K562 (cell line): ENCODE results near the gene MCCD1. TPM values are rescaled to one million over a fixed set of nuclear protein-coding genes. Genes with fewer than 3 reads are reported as not detected.

Experiments
- ATAC-seq: fragments of 200-7000 bp; cut with Tn5 transposase; 3 replicates; pipeline ENCODE4 v1.9.1; 2020; ENCODE audit warnings: moderate library complexity
- BruUV-seq: library from RNA; stranded (reverse); fragments of 400-500 nt; replicated peaks from 2 replicates; lab custom pipeline; 2021; lab: Mats Ljungman, UMichigan
- CTCF ChIA-PET: fragments of 300-600 bp; formaldehyde crosslinking; extraction: SDS; loops from one replicate; lab custom pipeline; 2021; ENCODE audit warnings: low intra/inter-chr PET ratio; lab: Yijun Ruan, JAX
- POLR2A ChIA-PET: fragments of 300-600, 350-650 bp; sonication (Branson Sonifier 250); formaldehyde crosslinking; extraction: SDS; loops from one replicate; lab custom pipeline; 2021; ENCODE audit warnings: antibody characterized with exemption, inconsistent platforms; lab: Yijun Ruan, JAX
- DNase-seq, 4 experiments: peaks; one replicate each; pipeline versions ENCODE4 v3.0.0 to v3.0.0-alpha.2; 2011 to 2018; ENCODE audit warnings: low spot score in 3 of 4, mixed read lengths in 3 of 4; ENCODE audit errors: extremely low read depth in 1 of 4
- FAIRE-seq: peaks from 2 replicates; lab custom pipeline; 2011; peaks lifted over from hg19 to GRCh38; lab: Jason Lieb, UNC
- H2AFZ ChIP-seq: 2 replicates; pipeline ENCODE4 v1.6.0; 2011; ENCODE audit warnings: low read depth, low read length, control low read depth, inconsistent platforms
- H3K27ac ChIP-seq: fragments of 200-600 bp; 3 replicates; pipeline ENCODE4 v1.8.0; 2011; ENCODE audit warnings: low read depth, mild to moderate bottlenecking, control low read depth, inconsistent platforms, low read length, moderate library complexity, mixed read lengths; ENCODE audit errors: extremely low read depth
- H3K27me3 ChIP-seq, 2 experiments: fragments of 300-600 bp in 1 of 2; 2 replicates in 1 of 2; 3 replicates in 1 of 2; pipeline versions ENCODE4 v1.6.0 to v1.8.0; 2011; ENCODE audit warnings: inconsistent platforms in 2 of 2, low read length in 2 of 2, mild to moderate bottlenecking in 1 of 2, mixed read lengths in 1 of 2, moderate library complexity in 1 of 2; ENCODE audit not compliant: control insufficient read depth in 2 of 2, insufficient read depth in 2 of 2
- H3K36me3 ChIP-seq: fragments of 300-600 bp; 3 replicates; pipeline ENCODE4 v1.8.0; 2011; ENCODE audit warnings: mild to moderate bottlenecking, low read length, inconsistent platforms; ENCODE audit not compliant: control insufficient read depth, insufficient read depth
- H3K4me1 ChIP-seq, 2 experiments: fragments of 200-600 bp in 1 of 2; replicated peaks in 1 of 2; 2 replicates in 1 of 2; 3 replicates in 1 of 2; pipeline versions ENCODE4 v1.5.1 to v1.8.0; 2011; ENCODE audit warnings: inconsistent platforms in 2 of 2, low read length in 2 of 2, mild to moderate bottlenecking in 1 of 2, mixed read lengths in 1 of 2, moderate library complexity in 1 of 2; ENCODE audit not compliant: control insufficient read depth in 2 of 2, insufficient read depth in 2 of 2
- H3K4me2 ChIP-seq: 2 replicates; pipeline ENCODE4 v1.6.1; 2011; ENCODE audit warnings: low read length, control low read depth, inconsistent platforms, mixed read lengths; ENCODE audit not compliant: insufficient read depth
- H3K4me3 ChIP-seq: fragments of 200-600 bp; sonication (generic), shearing (Covaris generic); 2 replicates; pipeline ENCODE4 v1.5.1; 2016; ENCODE audit warnings: control low read depth, inconsistent platforms
- H3K79me2 ChIP-seq: fragments of 200-600 bp; 3 replicates; pipeline ENCODE4 v1.8.0; 2011; ENCODE audit warnings: low read length, inconsistent platforms; ENCODE audit not compliant: control insufficient read depth, insufficient read depth
- H3K9ac ChIP-seq, 2 experiments: 2 replicates each; pipeline versions ENCODE4 v1.6.0 to v1.6.1; 2011; ENCODE audit warnings: low read depth in 2 of 2, low read length in 2 of 2, control low read depth in 1 of 2, inconsistent platforms in 1 of 2, mild to moderate bottlenecking in 1 of 2, mixed read lengths in 1 of 2; ENCODE audit not compliant: insufficient read depth in 1 of 2
- H3K9me1 ChIP-seq: one replicate; pipeline ENCODE4 v1.6.0; 2011; ENCODE audit warnings: inconsistent platforms, mild to moderate bottlenecking, low read length, moderate library complexity; ENCODE audit not compliant: control insufficient read depth, insufficient read depth
- H3K9me3 ChIP-seq: replicated peaks from 2 replicates; pipeline ENCODE4 v1.5.1; 2011; ENCODE audit warnings: low read depth, low read length, inconsistent platforms; ENCODE audit not compliant: control insufficient read depth, insufficient read depth
- H4K20me1 ChIP-seq: replicated peaks from 2 replicates; pipeline ENCODE4 v1.6.1; 2011; ENCODE audit warnings: low read length, inconsistent platforms, mixed read lengths; ENCODE audit not compliant: control insufficient read depth, insufficient read depth
- BHLHE40 ChIP-seq: IDR thresholded peaks from 2 replicates; pipeline ENCODE4 v1.6.1; 2011; ENCODE audit warnings: low read length, improper control_type of control experiment
- CREB1 ChIP-seq, 2 experiments: sonication (generic) in 1 of 2; formaldehyde crosslinking in 1 of 2; IDR thresholded peaks; 2 replicates each; pipeline versions ENCODE4 v1.6.1 to v1.8.0; 2012 to 2022; ENCODE audit warnings: inconsistent platforms in 1 of 2, mild to moderate bottlenecking in 1 of 2, missing genetic modification reagents in 1 of 2, moderate library complexity in 1 of 2
- CTBP1 ChIP-seq: fragments of 450-650 bp; IDR thresholded peaks from 2 replicates; pipeline ENCODE4 v1.6.1; 2016; ENCODE audit warnings: borderline replicate concordance
- HBP1 ChIP-seq: fragments of 450-650 bp; formaldehyde crosslinking; IDR thresholded peaks from 2 replicates; pipeline ENCODE4 v1.4.0; 2022; ENCODE audit warnings: missing genetic modification characterization
- PHF21A ChIP-seq: fragments of 450-650 bp; IDR thresholded peaks from 2 replicates; pipeline ENCODE4 v1.6.1; 2017; ENCODE audit warnings: low read depth, borderline replicate concordance
- THRB ChIP-seq: fragments of 450-650 bp; formaldehyde crosslinking; conservative IDR thresholded peaks from 2 replicates; pipeline ENCODE4 v1.4.0; 2022; ENCODE audit warnings: mild to moderate bottlenecking, missing genetic modification characterization
- USF1 ChIP-seq: sonication (generic); formaldehyde crosslinking; IDR thresholded peaks from 2 replicates; pipeline ENCODE4 v1.9.0; 2022; ENCODE audit warnings: mild to moderate bottlenecking, missing genetic modification reagents
- USF2 ChIP-seq: sonication (generic); formaldehyde crosslinking; IDR thresholded peaks from 2 replicates; pipeline ENCODE4 v1.5.0; 2020; ENCODE audit warnings: missing genetic modification reagents
- ZBTB26 ChIP-seq: fragments of 450-650 bp; formaldehyde crosslinking; IDR thresholded peaks from 2 replicates; pipeline ENCODE4 v1.4.0; 2022; ENCODE audit warnings: missing genetic modification characterization
- ZNF239 ChIP-seq: fragments of 250-450 bp; sonication (Bioruptor Pico); IDR thresholded peaks from 2 replicates; pipeline ENCODE4 v1.4.0; 2020; ENCODE audit warnings: mild to moderate bottlenecking
- WGBS: fragments of 100-300 bp; shearing (Covaris generic); methylation state at CpG from one replicate; pipeline ENCODE4 v1.1.6; 2016; ENCODE audit warnings: low coverage, mixed read lengths; ENCODE audit not compliant: insufficient coverage; ENCODE audit errors: missing lambda C conversion rate; 5-methylcytosine and 5-hydroxymethylcytosine counted together
- in situ Hi-C: fragments of 300-500 bp; cut with MboI; formaldehyde crosslinking; loops from 4 replicates; pipeline ENCODE4 v1.15.0; 2018; ENCODE audit warnings: inconsistent platforms, mixed read lengths
- intact Hi-C: fragments of 100-400 bp; cut with micrococcal nuclease; formaldehyde crosslinking; loops from 2 replicates; pipeline ENCODE4 v1.14.2; 2022
- polyA plus RNA-seq, 8 experiments: library from polyadenylated mRNA; depleted of rRNA in 4 of 8; stranded (reverse) in 5 of 8; unstranded in 3 of 8; fragments of >200 nt; fragmentation: Nextera tagmentation in 2 of 8; fragmentation: Illumina TruSeq in 1 of 8; extraction: Ambion mirVana in 2 of 8; extraction: Trizol in 1 of 8; gene quantifications; 2 replicates each; pipeline versions ENCODE4 v1.2.1 to v1.2.3, GENCODE V29; 2011 to 2014; ENCODE audit warnings: inconsistent platforms in 1 of 8, missing spikeins in 1 of 8
- total RNA-seq, 7 experiments: library from RNA; depleted of rRNA in 6 of 7; stranded (reverse); fragments of >200 nt in 6 of 7; fragmentation: Illumina TruSeq in 2 of 7; extraction: Trizol in 2 of 7; gene quantifications; 2 replicates each; pipeline versions ENCODE4 v1.2.1 to v1.2.3, GENCODE V29; 2011 to 2021; ENCODE audit warnings: low replicate concordance in 1 of 7

The MCCD1 gene
- total and polyA plus RNA-seq, 9 of the 15 experiments (the other 6 are each of a cell fraction or from before 2014, with no cell fraction given) = not detected

- intact Hi-C loops = no loop called here
- Histone ChIP-seq H3K9ac (no peak overlapping the region), H4K20me1 (no peaks in the 10 kb centered on the region), H3K4me2 (no peak overlapping the region), H3K4me3 (no peak overlapping the region), H3K4me1 (peaks cover 5 to 18% of the 10 kb centered on the region in 2 experiments; a peak in 4 of 5 replicates), H2AFZ (no peak overlapping the region), H3K9me1 (no peaks in the 10 kb centered on the region), H3K9me3 (no peaks in the 10 kb centered on the region), H3K27me3 (no peaks in the 10 kb centered on the region), H3K36me3 (no peaks in the 10 kb centered on the region), H3K79me2 (no peaks in the 10 kb centered on the region), H3K27ac (no peak overlapping the region)
- ChIA-PET POLR2A (interaction anchor here (1.3 to 2.6 kb wide), 4 partner anchors 8 to 24 kb away, joined by 3 to 10 read pairs (median 6); partner anchors contain the start of gene NCR3), CTCF (no interaction called here)
- in situ Hi-C loops = no loop called here
- 22% methylated on average over 3 of the region's 3 CpGs for WGBS
- DNase-seq = no peak
- BruUV-seq = no TSS peak
- no peak for ATAC-seq
- FAIRE-seq = peak; percentile 67
- TF ChIP-seq THRB (0 out of 2 replicates have a peak, but pooled peaks have one; percentile 61), HBP1 (CRISPR knock-in tag) (0 out of 2 replicates have a peak, but pooled peaks have one; percentile 27), PHF21A (no peak), BHLHE40 (peak; percentile 80), ZNF239 (CRISPR knock-in tag) (no peak), CREB1 (IDR thresholded peaks at IDR 0.05) (no peak), CREB1 (CRISPR knock-in tag; IDR thresholded peaks at IDR 0.05) (0 out of 2 replicates have a peak, but pooled peaks have one; percentile 17), USF2 (peak; percentile 18; the same call in 1 of the 2 replicates), ZBTB26 (CRISPR knock-in tag) (0 out of 2 replicates have a peak, but pooled peaks have one; percentile 71), CTBP1 (0 out of 2 replicates have a peak, but pooled peaks have one; percentile 20), USF1 (CRISPR knock-in tag) (peak; percentile 28; the same call in 1 of the 2 replicates)
Observed at GRCh38 chr6:31568537-31568961, 39.8 kb downstream of the MCCD1 start.
